ENCODE results near the gene XK.

GRCh38 chrX:37662181-37662580 is 23.4 kb upstream of the XK start:
- TF ChIP-seq CTCF (IDR thresholded peaks at IDR 0.05; ENCODE audit: poor library complexity), result no peak
- TF ChIP-seq EZH2 (IDR thresholded peaks at IDR 0.05; ENCODE audit: borderline replicate concordance), result no peak

All from hepatocyte (in vitro differentiated cells).